HG02588 (cell line): ENCODE data around the gene PFDN1.

ENCODE experiments used
- ATAC-seq: cut with Tn5 transposase; IDR thresholded peaks from one replicate; pipeline ENCODE4 v1.9.1; 2021; ENCODE audit warnings: mild to moderate bottlenecking, moderate library complexity; ENCODE audit not compliant: unreplicated experiment

Gene PFDN1

DNA sequence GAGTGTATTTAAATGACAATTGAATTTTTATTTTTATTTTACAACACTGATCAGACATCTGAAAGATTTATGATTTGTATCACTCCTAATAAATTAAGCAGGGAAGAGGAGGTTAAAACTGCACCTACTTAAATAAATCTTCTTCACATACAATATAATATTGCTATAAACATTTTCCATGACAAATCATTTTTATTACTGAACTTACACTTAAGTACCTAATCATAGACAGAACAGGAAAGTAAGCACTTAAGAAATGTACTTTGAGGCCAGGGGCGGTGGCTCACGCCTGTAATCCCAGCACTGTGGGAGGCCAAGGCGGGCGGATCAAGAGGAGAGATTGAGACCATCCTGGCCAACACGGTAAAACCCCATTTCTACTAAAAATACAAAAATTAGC is 3.8 kb downstream of the PFDN1 start:
- no peak for ATAC-seq

DNA sequence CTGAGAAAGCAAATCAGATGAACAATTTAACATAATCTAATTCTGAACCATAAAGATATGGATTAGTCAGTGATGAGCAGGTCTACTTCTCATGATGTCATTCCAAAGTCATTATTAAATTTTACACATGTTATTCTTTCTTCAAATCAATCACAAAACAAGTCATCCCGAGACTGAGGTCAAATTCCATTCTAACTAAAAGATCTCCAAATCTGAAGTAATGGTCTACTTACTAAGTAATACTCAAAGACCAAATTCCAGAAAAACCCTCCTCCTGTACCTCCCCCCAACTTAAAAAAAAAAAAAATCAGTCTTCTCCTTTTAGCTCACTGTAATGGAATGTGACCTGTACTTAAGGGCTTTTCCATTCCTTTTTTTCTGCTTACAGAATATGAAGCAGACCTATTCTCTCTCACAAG is 4.7 kb downstream of the PFDN1 start:
- no peak for ATAC-seq

DNA sequence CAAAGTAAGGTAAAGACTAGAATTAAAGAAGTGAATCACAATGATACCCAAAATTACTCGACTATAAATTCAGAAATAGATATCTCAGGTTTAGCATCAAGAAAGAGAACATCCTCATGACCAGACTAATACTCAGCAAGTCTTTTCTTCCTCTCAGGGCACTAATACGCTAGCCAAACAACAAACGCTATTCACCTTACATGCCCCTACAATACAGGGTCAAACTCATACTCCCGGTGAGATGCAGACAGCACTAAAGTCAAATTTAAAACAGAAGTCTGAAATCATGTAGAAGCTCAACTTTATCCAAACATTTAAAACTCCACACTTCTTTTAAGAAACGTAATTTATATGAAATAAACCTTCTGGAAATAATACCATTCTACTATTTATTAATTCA is 5.6 kb downstream of the PFDN1 start:
- ATAC-seq: no peak

- no peak for ATAC-seq
These were observed 6.6 kb downstream of the PFDN1 start for GRCh38 chr5:140296289-140296688.

- no peak for ATAC-seq
These were observed 7.5 kb downstream of the PFDN1 start for GRCh38 chr5:140295414-140295813.

GRCh38 chr5:140294753-140295152 is 8.1 kb downstream of the PFDN1 start:
- ATAC-seq: no peak

GRCh38 chr5:140293849-140294100 is 9.1 kb downstream of the PFDN1 start:
- no peak for ATAC-seq

DNA sequence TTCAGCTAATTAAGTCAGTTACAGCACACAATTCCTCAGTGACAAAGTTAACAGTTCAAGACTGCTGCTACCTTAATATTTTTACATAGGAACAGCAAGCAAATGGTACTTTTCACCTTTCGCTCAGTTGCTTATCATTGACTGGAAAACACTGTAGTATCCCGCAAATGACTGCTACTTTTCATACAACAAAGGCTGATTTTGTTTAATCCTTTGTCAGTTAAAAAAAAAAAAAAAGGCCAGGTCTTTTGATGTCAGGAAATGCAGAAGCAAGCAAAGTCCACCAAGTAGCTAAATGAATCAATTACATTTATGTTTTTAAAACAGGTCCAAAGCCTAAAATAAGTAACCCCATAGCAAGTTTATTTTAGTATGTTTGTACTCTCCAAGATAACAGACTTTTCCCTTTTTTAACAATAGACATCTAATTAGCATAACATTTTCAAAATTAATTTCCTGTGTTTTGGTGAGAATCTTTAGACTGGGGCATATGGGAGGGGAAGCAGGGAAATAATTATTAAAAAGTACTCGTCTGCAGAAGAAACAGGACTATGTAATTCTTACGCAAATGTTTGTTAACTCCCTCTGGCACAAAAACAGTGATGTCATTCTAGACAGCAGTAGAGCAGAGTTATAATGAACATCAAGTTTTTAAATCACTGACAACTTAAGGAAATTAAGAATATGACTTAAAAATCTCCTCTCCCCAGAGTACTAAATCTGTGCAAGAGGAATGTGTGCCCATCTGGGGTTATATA is 9.6 kb downstream of the PFDN1 start:
- ATAC-seq: no peak

GRCh38 chr5:140292212-140293036 is 10.5 kb downstream of the PFDN1 start:
- no peak for ATAC-seq

DNA sequence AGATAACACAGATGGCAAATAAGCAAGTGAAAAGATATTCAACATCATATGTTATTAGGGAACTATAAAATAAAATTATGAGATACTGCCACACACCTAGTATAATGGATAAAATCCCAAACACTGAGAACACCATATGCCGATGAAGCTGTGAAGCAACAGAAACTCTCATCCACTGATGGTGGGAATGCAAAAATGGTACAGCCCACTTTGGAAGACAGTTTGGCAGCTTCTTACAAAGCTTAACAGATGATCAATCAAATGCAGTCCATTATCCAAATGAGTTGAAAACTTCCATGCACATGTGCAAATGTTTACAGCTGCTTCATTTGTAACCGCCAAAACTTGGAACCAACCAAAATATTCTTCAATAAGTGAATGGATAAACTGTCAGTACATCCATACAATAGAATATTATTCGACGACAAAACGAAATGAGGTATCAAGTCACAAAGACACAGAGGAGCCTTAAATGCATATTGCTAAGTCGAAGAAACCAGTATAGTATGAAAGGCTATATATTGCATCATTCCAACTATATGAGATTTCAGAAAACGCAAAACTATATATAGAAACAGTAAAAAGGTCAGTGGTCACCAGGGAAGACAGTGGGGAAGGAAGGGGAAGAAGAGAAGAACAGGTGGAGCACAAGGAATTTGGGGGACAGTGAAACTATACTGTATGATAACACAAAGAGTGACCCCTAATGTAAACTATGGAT is 14.9 kb downstream of the PFDN1 start:
- ATAC-seq: no peak

GRCh38 chr5:140286424-140286823 is 16.5 kb downstream of the PFDN1 start:
- ATAC-seq: no peak

- no peak for ATAC-seq
These were observed 18.9 kb downstream of the PFDN1 start for GRCh38 chr5:140284013-140284412.

GRCh38 chr5:140282266-140282665 is 20.6 kb downstream of the PFDN1 start:
- ATAC-seq: no peak

- no peak for ATAC-seq
These were observed 27.1 kb downstream of the PFDN1 start for GRCh38 chr5:140275837-140276236.

GRCh38 chr5:140273401-140273877 is 29.5 kb downstream of the PFDN1 start:
- no peak for ATAC-seq

DNA sequence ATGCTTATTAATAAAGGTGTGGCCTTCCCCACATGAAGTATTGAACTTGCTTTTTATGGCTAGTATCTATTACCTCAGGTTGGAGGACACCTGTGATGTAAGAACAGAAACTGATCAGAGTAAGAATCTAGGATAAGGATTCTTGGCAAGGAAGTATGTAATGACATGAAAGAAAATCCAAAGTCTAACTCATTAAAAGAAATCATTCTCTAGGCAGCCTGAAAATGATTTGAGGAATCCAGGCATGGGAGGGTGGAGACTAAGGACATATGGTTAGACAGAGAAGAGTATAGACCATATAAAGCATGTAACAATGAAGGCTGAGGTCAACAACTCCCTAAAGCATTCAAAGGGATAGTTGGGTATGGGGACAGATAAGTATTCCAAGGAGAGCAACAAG is 32.9 kb downstream of the PFDN1 start:
- no peak for ATAC-seq

DNA sequence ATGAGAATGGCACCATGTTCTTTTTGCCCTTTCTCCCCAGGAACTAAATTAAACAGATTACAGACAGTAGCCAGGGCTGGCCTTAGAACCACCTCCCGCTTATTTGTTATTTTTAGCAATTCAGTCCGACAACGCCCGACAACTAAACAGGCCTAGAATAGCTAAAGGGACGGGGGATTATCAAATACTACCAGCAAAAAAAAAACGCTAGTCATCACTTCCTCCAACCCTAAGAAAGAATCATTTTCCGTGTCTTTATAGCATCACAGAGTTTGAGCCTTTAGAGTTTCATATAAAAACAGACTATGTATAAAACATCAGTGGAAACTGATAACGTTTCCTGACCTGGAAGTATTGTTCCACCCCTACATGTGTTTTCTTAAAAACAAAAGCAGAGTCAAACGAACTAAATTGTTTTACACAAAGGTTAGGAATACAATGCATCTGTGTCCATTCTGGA is 35.3 kb downstream of the PFDN1 start:
- ATAC-seq: no peak

GRCh38 chr5:140267201-140267540 is 35.7 kb downstream of the PFDN1 start:
- ATAC-seq: no peak

DNA sequence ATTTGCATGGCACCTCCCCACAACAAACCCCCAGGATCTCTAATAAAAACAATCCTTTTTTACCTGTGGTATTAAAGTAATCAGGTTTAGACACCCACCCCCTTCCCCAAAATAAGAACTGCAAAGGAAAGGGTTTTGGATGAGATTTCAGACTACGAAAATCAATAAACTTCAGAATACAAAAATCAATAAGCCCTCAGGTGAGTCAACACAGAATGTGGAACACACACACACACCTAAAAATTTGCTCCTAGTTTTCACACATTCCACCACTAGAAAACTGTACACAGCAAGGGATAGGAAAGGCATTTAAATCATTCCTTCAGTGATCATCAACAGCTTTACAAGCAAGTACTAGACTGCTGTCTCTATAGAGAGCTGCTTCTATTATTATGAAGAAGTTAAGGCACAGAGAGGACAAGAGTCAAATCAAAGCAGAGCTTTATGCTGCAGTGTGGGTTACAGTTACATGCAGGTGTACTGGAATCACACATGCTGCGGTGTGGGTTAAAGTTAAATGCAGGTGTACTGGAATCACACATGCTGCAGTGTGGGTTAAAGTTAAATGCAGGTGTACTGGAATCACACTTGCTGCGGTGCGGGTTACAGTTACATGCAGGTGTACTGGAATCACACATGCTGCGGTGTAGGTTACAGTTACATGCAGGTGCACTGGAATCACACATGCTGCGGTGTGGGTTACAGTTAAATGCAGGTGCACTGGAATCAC is 36.3 kb downstream of the PFDN1 start:
- ATAC-seq: no peak

DNA sequence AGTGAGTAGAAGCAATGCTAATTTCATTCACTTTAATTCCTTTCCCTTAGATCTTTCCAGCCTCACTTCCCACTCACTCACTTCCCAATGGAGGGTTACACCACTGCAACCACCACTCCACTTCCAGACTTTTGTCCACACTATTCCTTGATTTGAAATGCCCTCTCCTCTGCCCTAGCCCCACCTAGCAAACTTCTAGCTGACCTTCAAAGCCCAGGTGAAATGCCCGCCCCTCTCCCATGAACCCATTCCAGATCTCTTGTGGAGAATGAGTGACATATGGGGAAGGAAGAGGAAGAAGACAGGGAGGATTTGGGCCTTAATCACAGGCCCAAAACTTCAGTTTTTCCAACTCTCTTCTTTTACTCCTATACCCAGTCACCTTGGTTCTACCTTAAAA is 37.1 kb downstream of the PFDN1 start:
- ATAC-seq: no peak

GRCh38 chr5:140262839-140263238 is 40.1 kb downstream of the PFDN1 start:
- no peak for ATAC-seq
